Measurements from ENCODE around the gene DCLK2. TPM values are rescaled to one million over a fixed set of nuclear protein-coding genes. Genes with fewer than 3 reads are reported as not detected.

Gene DCLK2
- total RNA-seq, 1 experiment from 2014 or later, result 2.9 TPM

DNA sequence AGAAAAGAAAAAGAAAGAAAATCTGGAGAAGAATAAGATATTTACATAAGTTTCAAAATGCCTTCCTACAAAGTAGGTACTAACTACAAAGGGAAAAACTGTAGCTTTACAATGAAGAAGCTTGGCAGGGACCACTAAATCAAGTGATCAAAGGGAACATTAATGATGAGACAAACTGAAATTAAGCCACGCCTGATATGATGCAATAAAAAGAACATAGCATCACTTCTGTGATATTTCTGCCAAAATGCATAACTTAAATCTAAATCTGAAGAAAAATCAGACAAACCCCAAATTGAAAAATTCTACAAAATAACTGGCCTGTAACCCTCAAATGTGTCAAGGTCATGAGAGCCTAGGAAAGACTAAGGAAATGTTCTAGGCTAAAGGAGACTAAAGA is 8.9 kb upstream of the DCLK2 start:
- no TSS peak for BruUV-seq (replicated peaks)
- ChIA-PET POLR2A (no interaction called here), CTCF (no interaction called here)
- Histone ChIP-seq H3K27me3 (replicated peaks; ENCODE audit: control insufficient read depth, insufficient read depth, low read length) (no peaks in the 10 kb centered on the region), H3K4me3 (ENCODE audit: low read depth, low read length) (no peak overlapping the region), H3K4me1 (no peaks in the 10 kb centered on the region), H3K36me3 (ENCODE audit: control insufficient read depth, insufficient read depth, low read length) (no peaks in the 10 kb centered on the region), H3K9me3 (no peaks in the 10 kb centered on the region)
- intact Hi-C loops (cut with micrococcal nuclease; ENCODE audit: unreplicated experiment), result no loop called here
- H3K4me3 Mint-ChIP-seq (ENCODE audit: unreplicated experiment), result no peak overlapping the region
- no peaks in the 10 kb centered on the region for H3K36me3 Mint-ChIP-seq (ENCODE audit: insufficient read depth, unreplicated experiment)
- TF ChIP-seq, protein P1, sequence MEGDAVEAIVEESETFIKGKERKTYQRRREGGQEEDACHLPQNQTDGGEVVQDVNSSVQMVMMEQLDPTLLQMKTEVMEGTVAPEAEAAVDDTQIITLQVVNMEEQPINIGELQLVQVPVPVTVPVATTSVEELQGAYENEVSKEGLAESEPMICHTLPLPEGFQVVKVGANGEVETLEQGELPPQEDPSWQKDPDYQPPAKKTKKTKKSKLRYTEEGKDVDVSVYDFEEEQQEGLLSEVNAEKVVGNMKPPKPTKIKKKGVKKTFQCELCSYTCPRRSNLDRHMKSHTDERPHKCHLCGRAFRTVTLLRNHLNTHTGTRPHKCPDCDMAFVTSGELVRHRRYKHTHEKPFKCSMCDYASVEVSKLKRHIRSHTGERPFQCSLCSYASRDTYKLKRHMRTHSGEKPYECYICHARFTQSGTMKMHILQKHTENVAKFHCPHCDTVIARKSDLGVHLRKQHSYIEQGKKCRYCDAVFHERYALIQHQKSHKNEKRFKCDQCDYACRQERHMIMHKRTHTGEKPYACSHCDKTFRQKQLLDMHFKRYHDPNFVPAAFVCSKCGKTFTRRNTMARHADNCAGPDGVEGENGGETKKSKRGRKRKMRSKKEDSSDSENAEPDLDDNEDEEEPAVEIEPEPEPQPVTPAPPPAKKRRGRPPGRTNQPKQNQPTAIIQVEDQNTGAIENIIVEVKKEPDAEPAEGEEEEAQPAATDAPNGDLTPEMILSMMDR (IDR thresholded peaks at IDR 0.05; ENCODE audit: insufficient read depth in 1 of 2, low read depth in 1 of 2, low read length in 1 of 2, severe bottlenecking in 1 of 2, unreplicated experiment in 1 of 2), result no peak
- DNase-seq, result no peak
- H3K9me3 Mint-ChIP-seq (ENCODE audit: unreplicated experiment), result no peaks in the 10 kb centered on the region
- H3K27me3 Mint-ChIP-seq (ENCODE audit: insufficient read depth, unreplicated experiment), result no peaks in the 10 kb centered on the region
- no peaks in the 10 kb centered on the region for H3K4me1 Mint-ChIP-seq (ENCODE audit: low read depth, unreplicated experiment)
- no peak overlapping the region for H3K27ac Mint-ChIP-seq (ENCODE audit: unreplicated experiment)

- ChIA-PET CTCF (no interaction called here), POLR2A (no interaction called here)
- H3K27ac Mint-ChIP-seq (ENCODE audit: unreplicated experiment), result no peak overlapping the region
- Histone ChIP-seq H3K4me3 (ENCODE audit: low read depth, low read length) (no peak overlapping the region), H3K27me3 (replicated peaks; ENCODE audit: control insufficient read depth, insufficient read depth, low read length) (no peaks in the 10 kb centered on the region; the same call in 1 of the 2 replicates), H3K36me3 (ENCODE audit: control insufficient read depth, insufficient read depth, low read length) (no peaks in the 10 kb centered on the region), H3K4me1 (no peaks in the 10 kb centered on the region), H3K9me3 (no peaks in the 10 kb centered on the region)
- no peaks in the 10 kb centered on the region for H3K4me1 Mint-ChIP-seq (ENCODE audit: low read depth, unreplicated experiment)
- no peaks in the 10 kb centered on the region for H3K36me3 Mint-ChIP-seq (ENCODE audit: insufficient read depth, unreplicated experiment)
- no peak overlapping the region for H3K4me3 Mint-ChIP-seq (ENCODE audit: unreplicated experiment)
- DNase-seq, result no peak
- no peaks in the 10 kb centered on the region for H3K9me3 Mint-ChIP-seq (ENCODE audit: unreplicated experiment)
- BruUV-seq (replicated peaks), result no TSS peak
- TF ChIP-seq, protein P1 (IDR thresholded peaks at IDR 0.05; ENCODE audit: insufficient read depth in 1 of 2, low read depth in 1 of 2, low read length in 1 of 2, severe bottlenecking in 1 of 2, unreplicated experiment in 1 of 2), result no peak
- H3K27me3 Mint-ChIP-seq (ENCODE audit: insufficient read depth, unreplicated experiment), result no peaks in the 10 kb centered on the region
- intact Hi-C loops (cut with micrococcal nuclease; ENCODE audit: unreplicated experiment), result no loop called here
These were observed 7.6 kb upstream of the DCLK2 start for GRCh38 chr4:150070464-150071170.

DNA sequence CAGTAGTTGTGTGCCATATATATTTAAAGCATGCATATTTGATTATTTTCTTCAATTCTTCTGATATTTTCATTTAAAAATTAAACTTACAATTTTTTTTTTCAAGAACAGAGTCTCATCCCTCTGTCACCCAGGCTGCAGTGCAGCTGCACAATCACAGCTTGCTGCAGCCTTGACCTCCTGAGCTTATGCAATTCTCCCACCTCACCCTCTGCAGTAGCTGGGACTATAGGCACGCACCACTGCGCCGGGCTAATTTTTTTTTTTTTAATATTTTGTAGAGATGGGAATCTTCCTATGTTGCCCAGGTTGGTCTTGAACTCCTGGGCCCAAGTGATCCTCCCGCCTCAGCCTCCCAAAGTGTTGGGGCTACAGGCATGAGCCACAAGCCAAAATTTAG is 5.8 kb upstream of the DCLK2 start:
- H3K27me3 Mint-ChIP-seq (ENCODE audit: insufficient read depth, unreplicated experiment), result no peaks in the 10 kb centered on the region
- ChIA-PET POLR2A (no interaction called here), CTCF (no interaction called here)
- H3K4me1 Mint-ChIP-seq (ENCODE audit: low read depth, unreplicated experiment), result no peaks in the 10 kb centered on the region
- H3K27me3 ChIP-seq (replicated peaks; ENCODE audit: control insufficient read depth, insufficient read depth, low read length), result peaks cover 2% of the 10 kb centered on the region; the same call in 1 of the 2 replicates
- H3K9me3 Mint-ChIP-seq (ENCODE audit: unreplicated experiment), result no peaks in the 10 kb centered on the region
- H3K36me3 ChIP-seq (ENCODE audit: control insufficient read depth, insufficient read depth, low read length), result no peaks in the 10 kb centered on the region
- no peak overlapping the region for H3K27ac Mint-ChIP-seq (ENCODE audit: unreplicated experiment)
- no peak overlapping the region for H3K4me3 Mint-ChIP-seq (ENCODE audit: unreplicated experiment)
- no peaks in the 10 kb centered on the region for H3K4me1 ChIP-seq
- no peaks in the 10 kb centered on the region for H3K36me3 Mint-ChIP-seq (ENCODE audit: insufficient read depth, unreplicated experiment)
- BruUV-seq (replicated peaks), result no TSS peak
- TF ChIP-seq, protein P1 (IDR thresholded peaks at IDR 0.05; ENCODE audit: insufficient read depth in 1 of 2, low read depth in 1 of 2, low read length in 1 of 2, severe bottlenecking in 1 of 2, unreplicated experiment in 1 of 2), result no peak
- intact Hi-C loops (cut with micrococcal nuclease; ENCODE audit: unreplicated experiment), result no loop called here
- H3K4me3 ChIP-seq (ENCODE audit: low read depth, low read length), result no peak overlapping the region
- H3K9me3 ChIP-seq, result no peaks in the 10 kb centered on the region
- no peak for DNase-seq
